ENCODE results near the gene UTP18. TPM values are rescaled to one million over a fixed set of nuclear protein-coding genes. Genes with fewer than 3 reads are reported as not detected.

Gene UTP18
- total RNA-seq, 6 experiments from 2014 or later, result 24.7 to 38.5 (median 35.2) TPM

DNA sequence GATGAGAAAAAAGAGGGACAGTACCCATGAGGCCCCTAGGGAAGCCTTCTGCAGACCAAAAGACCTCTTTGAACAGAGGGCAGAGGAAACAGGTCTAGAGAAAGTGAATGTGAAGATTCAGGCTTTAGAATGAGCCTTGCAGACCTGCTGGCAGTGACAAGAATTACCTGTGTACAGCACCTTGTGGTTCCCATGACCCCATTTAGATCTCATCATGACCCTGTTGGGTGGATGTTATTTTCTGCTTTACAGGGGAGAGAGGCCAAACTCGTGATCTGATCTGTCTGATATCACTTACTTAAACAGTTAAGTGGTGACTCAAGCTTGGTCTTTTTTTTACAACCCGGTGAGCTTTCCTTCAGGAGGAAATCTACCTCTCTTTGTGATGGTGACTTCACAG lies 81.9 kb downstream of the UTP18 start:
- Mint-ChIP-seq H3K27ac (no peak overlapping the region), H3K36me3 (ENCODE audit: low read depth) (no peaks in the 10 kb centered on the region), H3K4me3 (no peak overlapping the region), H3K4me1 (ENCODE audit: low read depth) (no peaks in the 10 kb centered on the region), H3K9me3 (no peaks in the 10 kb centered on the region), H3K27me3 (ENCODE audit: insufficient read depth) (peaks cover 10% of the 10 kb centered on the region)
- TF ChIP-seq, protein P1, sequence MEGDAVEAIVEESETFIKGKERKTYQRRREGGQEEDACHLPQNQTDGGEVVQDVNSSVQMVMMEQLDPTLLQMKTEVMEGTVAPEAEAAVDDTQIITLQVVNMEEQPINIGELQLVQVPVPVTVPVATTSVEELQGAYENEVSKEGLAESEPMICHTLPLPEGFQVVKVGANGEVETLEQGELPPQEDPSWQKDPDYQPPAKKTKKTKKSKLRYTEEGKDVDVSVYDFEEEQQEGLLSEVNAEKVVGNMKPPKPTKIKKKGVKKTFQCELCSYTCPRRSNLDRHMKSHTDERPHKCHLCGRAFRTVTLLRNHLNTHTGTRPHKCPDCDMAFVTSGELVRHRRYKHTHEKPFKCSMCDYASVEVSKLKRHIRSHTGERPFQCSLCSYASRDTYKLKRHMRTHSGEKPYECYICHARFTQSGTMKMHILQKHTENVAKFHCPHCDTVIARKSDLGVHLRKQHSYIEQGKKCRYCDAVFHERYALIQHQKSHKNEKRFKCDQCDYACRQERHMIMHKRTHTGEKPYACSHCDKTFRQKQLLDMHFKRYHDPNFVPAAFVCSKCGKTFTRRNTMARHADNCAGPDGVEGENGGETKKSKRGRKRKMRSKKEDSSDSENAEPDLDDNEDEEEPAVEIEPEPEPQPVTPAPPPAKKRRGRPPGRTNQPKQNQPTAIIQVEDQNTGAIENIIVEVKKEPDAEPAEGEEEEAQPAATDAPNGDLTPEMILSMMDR (IDR thresholded peaks at IDR 0.05), result no peak
- DNase-seq, result no peak

DNA sequence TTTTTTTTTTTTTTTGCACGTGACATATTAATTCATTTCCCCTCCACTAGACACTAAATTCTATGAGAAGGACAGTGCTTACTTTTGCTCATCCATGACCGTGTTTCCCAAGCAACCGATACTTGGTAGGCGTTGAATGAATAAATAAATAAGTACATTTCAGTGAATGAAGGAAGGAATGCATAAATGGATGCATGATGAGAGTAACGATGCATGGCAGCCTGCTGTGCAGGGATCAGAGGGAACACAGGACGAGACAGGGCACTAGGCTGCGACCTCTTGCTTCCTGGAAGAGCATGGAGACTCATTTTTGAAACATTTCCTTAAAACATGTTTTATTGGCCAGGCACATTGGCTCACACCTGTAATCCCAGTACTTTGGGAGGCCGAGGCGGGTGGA lies 84.2 kb downstream of the UTP18 start:
- TF ChIP-seq, protein P1 (IDR thresholded peaks at IDR 0.05), result no peak
- Mint-ChIP-seq H3K27me3 (ENCODE audit: insufficient read depth) (peaks cover 7% of the 10 kb centered on the region), H3K27ac (no peak overlapping the region), H3K4me1 (ENCODE audit: low read depth) (no peaks in the 10 kb centered on the region), H3K36me3 (ENCODE audit: low read depth) (no peaks in the 10 kb centered on the region), H3K9me3 (no peaks in the 10 kb centered on the region), H3K4me3 (no peak overlapping the region)
- no peak for DNase-seq

DNA sequence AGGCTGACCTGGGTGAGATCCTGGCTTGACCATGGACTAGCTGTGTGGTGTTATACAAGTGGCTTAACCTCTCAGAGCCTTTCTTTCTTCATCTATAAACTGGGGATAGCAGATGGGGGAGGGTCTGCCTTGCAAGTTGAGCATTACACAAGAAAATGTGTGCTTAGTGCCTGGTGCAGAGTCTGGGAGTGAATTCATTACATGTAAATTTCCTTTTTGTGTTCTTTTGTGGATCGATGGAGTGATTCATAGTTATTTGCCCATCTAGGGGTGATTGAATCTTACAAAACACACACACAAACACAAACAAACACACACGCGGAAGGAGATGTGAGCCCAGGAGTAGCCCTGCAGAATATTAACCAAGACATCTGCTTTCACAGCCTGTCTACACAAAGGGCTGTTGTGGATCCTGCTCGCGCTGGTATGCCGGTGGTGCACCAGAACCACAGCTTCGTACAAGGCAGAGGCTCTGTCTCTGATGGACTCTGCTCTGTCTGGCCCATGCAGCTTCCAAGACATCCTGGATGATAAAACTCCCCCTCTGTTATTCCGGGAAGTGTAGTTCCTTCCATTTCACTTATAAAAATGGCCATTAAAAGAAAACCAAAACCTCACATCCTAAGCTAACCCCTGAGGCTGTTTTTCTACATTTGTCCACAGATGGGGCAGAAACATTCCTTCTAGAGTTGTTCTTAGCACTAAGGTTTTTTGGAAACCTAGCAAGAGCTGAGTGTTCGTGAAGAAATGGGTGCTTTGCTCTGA lies 86.1 kb downstream of the UTP18 start:
- Mint-ChIP-seq H3K4me1 (ENCODE audit: low read depth) (no peaks in the 10 kb centered on the region), H3K27me3 (ENCODE audit: insufficient read depth) (peaks cover 14% of the 10 kb centered on the region), H3K9me3 (no peaks in the 10 kb centered on the region), H3K27ac (no peak overlapping the region), H3K36me3 (ENCODE audit: low read depth) (no peaks in the 10 kb centered on the region), H3K4me3 (no peak overlapping the region)
- TF ChIP-seq, protein P1 (IDR thresholded peaks at IDR 0.05), result no peak
- no peak for DNase-seq

Other genes starting within 250 kb of the UTP18 start
- gene SPAG9, start 139.7 kb upstream of the UTP18 start, total RNA-seq (2021; fragmentation: NEBNext Ultra II Directional; extraction: Animal tissue kit (Norgen Biotek cat#: 25700)), result 10 to 100 TPM; 54.3 to 78.1 (median 61.3) TPM
- gene NME1, start 107.0 kb upstream of the UTP18 start, total RNA-seq (2021; fragmentation: NEBNext Ultra II Directional; extraction: Animal tissue kit (Norgen Biotek cat#: 25700)), result 100 to 1,000 TPM; 309 to 358 (median 320) TPM
- gene NME2, start 94.1 kb upstream of the UTP18 start, total RNA-seq (2021; fragmentation: NEBNext Ultra II Directional; extraction: Animal tissue kit (Norgen Biotek cat#: 25700)), result 100 to 1,000 TPM; 709 to 868 (median 778) TPM
- gene MBTD1, start 497 bp upstream of the UTP18 start, total RNA-seq (2021; fragmentation: NEBNext Ultra II Directional; extraction: Animal tissue kit (Norgen Biotek cat#: 25700)), result 1 to 10 TPM; 3.6 to 5.1 (median 4.5) TPM

Data from HFFc6 (cell line).